T-cell (primary cell): ENCODE results near the gene FBXW4. TPM values are rescaled to one million over a fixed set of nuclear protein-coding genes. Genes with fewer than 3 reads are reported as not detected.
A peak's percentile ranks its signal among the peaks of the same experiment; 100 is the strongest.

Source experiments
- ATAC-seq, 4 experiments: fragments of 200-7000 bp in 3 of 4; fragments of 150-1000 bp in 1 of 4; cut with Tn5 transposase; replicated peaks in 1 of 4; 1 replicate in 3 of 4; 2 replicates in 1 of 4; pipeline ENCODE4 v1.10.0; 2021; ENCODE audit warnings: moderate library complexity in 3 of 4, mild to moderate bottlenecking in 2 of 4, moderate number of reproducible peaks in 1 of 4
- CTCF ChIA-PET, 2 donors: fragments of 300-600 bp; sonication (Branson Sonifier 250); formaldehyde crosslinking; loops; one replicate each; lab custom pipeline; 2022; ENCODE audit warnings: antibody characterized with exemption in 2 of 2; lab: Charles Lee
- POLR2A ChIA-PET, 2 donors: fragments of 300-600 bp; sonication (Branson Sonifier 250); formaldehyde crosslinking; loops; one replicate each; lab custom pipeline; 2022; ENCODE audit warnings: antibody characterized with exemption in 2 of 2; lab: Charles Lee
- DNase-seq, 35 experiments: peaks; one replicate each; pipeline versions ENCODE4 v3.0.0 to v3.0.0-alpha.2; 2013 to 2023
- H3K27ac ChIP-seq: one replicate; pipeline ENCODE4 v1.5.1; 2013; ENCODE audit warnings: low read length
- H3K27me3 ChIP-seq, 2 experiments: replicated peaks in 1 of 2; 1 replicate in 1 of 2; 2 replicates in 1 of 2; pipeline versions ENCODE4 v1.6.1 to v1.7.0; 2013; ENCODE audit warnings: low read length in 1 of 2, mixed read lengths in 1 of 2; ENCODE audit not compliant: control insufficient read depth in 2 of 2, insufficient read depth in 2 of 2; ENCODE audit errors: extremely low read depth in 1 of 2
- H3K36me3 ChIP-seq, 2 donors: 1 replicate in 1 of 2; 2 replicates in 1 of 2; pipeline versions ENCODE4 v1.6.1 to v1.7.0; 2013; ENCODE audit warnings: low read length in 1 of 2; ENCODE audit not compliant: control insufficient read depth in 2 of 2, insufficient read depth in 1 of 2; ENCODE audit errors: extremely low read depth in 1 of 2
- H3K4me1 ChIP-seq, 2 experiments: 1 replicate in 1 of 2; 2 replicates in 1 of 2; pipeline versions ENCODE4 v1.6.1 to v1.7.0; 2013; ENCODE audit warnings: low read length in 2 of 2, mixed read lengths in 1 of 2; ENCODE audit not compliant: insufficient read depth in 2 of 2, control insufficient read depth in 1 of 2; ENCODE audit errors: extremely low read depth in 1 of 2
- H3K4me3 ChIP-seq, 2 donors: 1 replicate in 1 of 2; 2 replicates in 1 of 2; pipeline versions ENCODE4 v1.5.1 to v1.7.0; 2013; ENCODE audit warnings: mild to moderate bottlenecking in 2 of 2, low read length in 1 of 2, moderate library complexity in 1 of 2; ENCODE audit not compliant: control insufficient read depth in 1 of 2; ENCODE audit errors: extremely low read depth in 1 of 2
- H3K9me3 ChIP-seq: 2 replicates; pipeline ENCODE4 v1.7.0; 2013
- H3K27ac Mint-ChIP-seq, 2 donors: one replicate each; pipeline ENCODE4 v1.8.0; 2020 to 2021; ENCODE audit warnings: mild to moderate bottlenecking in 2 of 2, mixed read lengths in 2 of 2
- H3K27me3 Mint-ChIP-seq, 2 donors: one replicate each; pipeline ENCODE4 v1.8.0; 2021 to 2022; ENCODE audit warnings: mixed read lengths in 2 of 2
- H3K36me3 Mint-ChIP-seq: one replicate; pipeline ENCODE4 v1.8.0; 2021; ENCODE audit warnings: mixed read lengths
- H3K4me1 Mint-ChIP-seq, 3 donors: one replicate each; pipeline ENCODE4 v1.8.0; 2020 to 2022; ENCODE audit warnings: mixed read lengths in 3 of 3, mild to moderate bottlenecking in 1 of 3
- H3K4me3 Mint-ChIP-seq, 3 donors: one replicate each; pipeline ENCODE4 v1.8.0; 2020 to 2022; ENCODE audit warnings: mild to moderate bottlenecking in 3 of 3, mixed read lengths in 3 of 3, moderate library complexity in 3 of 3
- H3K9me3 Mint-ChIP-seq, 3 donors: one replicate each; pipeline ENCODE4 v1.8.0; 2020 to 2022; ENCODE audit warnings: mixed read lengths in 3 of 3
- WGBS: methylation state at CpG from one replicate; pipeline ENCODE4 v1.1.5; 2013; ENCODE audit warnings: missing lambda C conversion rate; ENCODE audit not compliant: insufficient coverage; 5-methylcytosine and 5-hydroxymethylcytosine counted together
- total RNA-seq, 35 experiments: library from RNA in 6 of 35; stranded (reverse) in 6 of 35; fragments of 120-200 nt in 1 of 35; gene quantifications; one replicate each; pipeline versions ENCODE4 v1.2.1 to v1.2.4 and lab custom pipeline; 2013 to 2026

The FBXW4 gene
- total RNA-seq, 5 donors from 2014 or later (not counting 1 experiment from before 2014, with no cell fraction given), result 83.7 to 90.4 (median 86.9) TPM

DNA sequence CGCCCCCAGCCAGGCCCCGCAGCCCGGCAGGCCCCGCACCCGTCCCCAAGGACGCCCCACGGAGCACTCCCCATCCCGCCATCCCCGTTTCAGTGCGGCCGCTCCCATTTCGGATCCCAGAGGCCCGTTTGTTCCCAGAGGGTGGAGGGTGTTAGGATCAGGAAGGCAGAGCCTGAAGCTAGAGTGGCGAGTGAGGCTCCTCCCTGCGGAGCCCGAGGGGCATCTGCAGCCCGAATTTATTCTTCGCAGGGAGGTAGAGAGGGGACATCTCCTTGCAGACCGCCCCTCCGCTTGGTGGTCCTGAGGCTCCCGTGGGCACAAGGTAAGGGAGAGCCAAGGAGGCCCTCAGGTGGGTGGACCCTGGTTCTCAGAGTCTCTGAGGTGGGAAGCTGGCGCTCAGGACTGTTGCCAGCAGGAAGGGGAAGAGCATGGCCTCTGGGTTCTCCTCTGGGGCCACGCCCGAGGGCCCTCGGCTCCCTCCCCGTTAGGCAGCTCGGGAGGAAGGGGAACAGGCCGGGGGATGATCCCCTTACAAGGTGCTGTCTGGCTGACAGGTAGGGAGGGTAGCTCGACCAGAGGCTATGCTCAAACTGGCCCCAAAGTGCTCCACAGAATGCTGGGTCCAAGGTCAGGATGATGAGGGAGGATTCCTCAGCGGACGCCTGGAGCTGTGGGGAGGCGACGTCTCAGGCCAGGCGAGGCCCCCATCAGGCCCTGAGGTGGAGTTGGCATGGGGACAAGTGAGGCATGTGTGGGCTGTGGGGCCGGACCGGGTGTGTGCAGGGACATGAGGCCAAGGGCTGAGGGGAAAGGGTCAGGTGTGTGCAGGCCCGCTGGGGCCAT, 124.3 kb downstream of the FBXW4 start:
- CTCF ChIA-PET, result interaction anchor here (0.6 to 1.4 kb wide), 7 partner anchors 17 to 480 kb away, joined by 3 to 6 read pairs (median 4); partner anchors contain the start of genes DPCD (in 1 of the 2) and POLL (in 1 of the 2)
- H3K4me1 Mint-ChIP-seq, result peaks cover 7 to 17% (median 11%) of the 10 kb centered on the region in 3 donors
- peaks cover 33 to 38% of the 10 kb centered on the region in 2 donors for H3K27me3 Mint-ChIP-seq
- POLR2A ChIA-PET, result no interaction called here
- WGBS, result 29% methylated on average over 25 of the region's 37 CpGs
- Histone ChIP-seq H3K4me1 (peaks cover 7 to 27% of the 10 kb centered on the region in 2 experiments), H3K9me3 (no peaks in the 10 kb centered on the region), H3K27ac (no peak overlapping the region), H3K4me3 (peak overlapping the region; percentile 58 to 76), H3K36me3 (no peaks in the 10 kb centered on the region), H3K27me3 (peaks cover 9 to 48% of the 10 kb centered on the region in 2 experiments)
- peaks cover 0 to 2% (median 0%) of the 10 kb centered on the region in 3 donors for H3K9me3 Mint-ChIP-seq
- ATAC-seq (no peak), DNase-seq (no peak)
- H3K4me3 Mint-ChIP-seq, result peak overlapping the region in 2 of 3 donors; percentile 34 to 72
- no peak overlapping the region for H3K27ac Mint-ChIP-seq
- no peaks in the 10 kb centered on the region for H3K36me3 Mint-ChIP-seq

GRCh38 chr10:101569622-101570427, 125.1 kb downstream of the FBXW4 start:
- no peak overlapping the region for H3K27ac Mint-ChIP-seq
- peaks cover 41 to 45% of the 10 kb centered on the region in 2 donors for H3K27me3 Mint-ChIP-seq
- peaks cover 7 to 27% of the 10 kb centered on the region in 2 experiments for H3K4me1 ChIP-seq
- ChIA-PET POLR2A (no interaction called here), CTCF (interaction anchor here (0.6 to 0.8 kb wide), 4 partner anchors 18 to 479 kb away, joined by 3 to 5 read pairs (median 4); partner anchors contain the start of genes DPCD (in 1 of the 2) and POLL (in 1 of the 2))
- DNase-seq (peak; percentile 43 to 88 (median 72)), ATAC-seq (peak; percentile 83 to 91 (median 89))
- peaks cover 12 to 57% of the 10 kb centered on the region in 2 experiments for H3K27me3 ChIP-seq
- H3K4me1 Mint-ChIP-seq, result peaks cover 7 to 17% (median 11%) of the 10 kb centered on the region in 3 donors
- no peaks in the 10 kb centered on the region for H3K36me3 Mint-ChIP-seq
- H3K27ac ChIP-seq, result no peak overlapping the region
- H3K9me3 ChIP-seq, result no peaks in the 10 kb centered on the region
- 3% methylated on average over 42 of the region's 56 CpGs for WGBS
- peaks cover 0 to 2% (median 0%) of the 10 kb centered on the region in 3 donors for H3K9me3 Mint-ChIP-seq
- peak overlapping the region; percentile 72 to 73 (median 72) for H3K4me3 Mint-ChIP-seq
- peak overlapping the region; percentile 58 to 76 for H3K4me3 ChIP-seq
- H3K36me3 ChIP-seq, result no peaks in the 10 kb centered on the region

GRCh38 chr10:101569323-101569621, 125.7 kb downstream of the FBXW4 start:
- peaks cover 7 to 17% (median 11%) of the 10 kb centered on the region in 3 donors for H3K4me1 Mint-ChIP-seq
- DNase-seq (peak in 1 of 35 experiments; percentile 19), ATAC-seq (no peak)
- Histone ChIP-seq H3K4me1 (peaks cover 7 to 27% of the 10 kb centered on the region in 2 experiments), H3K9me3 (no peaks in the 10 kb centered on the region), H3K4me3 (no peak overlapping the region), H3K27me3 (peaks cover 12 to 62% of the 10 kb centered on the region in 2 experiments), H3K36me3 (no peaks in the 10 kb centered on the region), H3K27ac (no peak overlapping the region)
- H3K27ac Mint-ChIP-seq, result no peak overlapping the region
- no peaks in the 10 kb centered on the region for H3K36me3 Mint-ChIP-seq
- H3K4me3 Mint-ChIP-seq, result peak overlapping the region; percentile 25 to 72 (median 72)
- 19% methylated on average over 9 of the region's 11 CpGs for WGBS
- CTCF ChIA-PET, result interaction anchor here in 1 of 2 donors (0.8 kb wide), 1 partner anchor 288 kb away, joined by 3 read pairs; no protein-coding TSS in a partner anchor
- H3K9me3 Mint-ChIP-seq, result peaks cover 0 to 2% (median 0%) of the 10 kb centered on the region in 3 donors
- POLR2A ChIA-PET, result no interaction called here
- peaks cover 44 to 47% of the 10 kb centered on the region in 2 donors for H3K27me3 Mint-ChIP-seq

DNA sequence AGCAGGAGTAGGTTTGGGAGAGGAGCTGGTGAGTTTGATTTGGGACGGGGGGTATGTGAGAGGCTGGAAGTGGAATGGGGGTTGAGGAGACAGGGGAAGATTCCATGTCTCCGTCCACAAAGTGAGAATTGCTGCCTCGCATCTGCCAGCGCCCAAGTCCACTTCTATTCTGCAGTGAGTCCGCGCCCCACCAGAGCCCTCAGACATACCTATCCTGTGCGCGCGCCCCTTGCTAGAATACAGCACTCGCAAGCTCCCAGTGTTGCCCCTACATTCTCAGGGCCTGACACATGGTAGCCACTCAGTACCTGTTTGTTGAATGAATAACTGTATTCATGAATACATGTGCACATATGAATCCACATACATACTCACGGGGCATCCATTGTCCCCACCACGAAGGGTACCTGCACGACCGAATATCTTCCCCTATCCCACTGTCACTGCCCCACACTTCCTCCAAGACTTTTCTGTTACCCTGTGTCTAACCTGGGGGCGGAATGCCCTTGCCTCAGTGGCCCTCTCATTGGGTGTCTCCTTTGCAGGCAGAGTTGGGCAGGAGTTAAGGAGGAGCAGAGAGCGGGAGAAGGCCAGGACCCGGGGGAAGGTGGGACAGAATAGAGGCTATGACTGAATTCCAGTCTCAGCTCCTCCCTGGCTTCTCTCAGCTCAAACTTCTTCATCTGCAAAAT, 126.8 kb downstream of the FBXW4 start:
- Mint-ChIP-seq H3K9me3 (peaks cover 0 to 2% (median 0%) of the 10 kb centered on the region in 3 donors), H3K27ac (no peak overlapping the region), H3K4me3 (peak overlapping the region in 1 of 3 donors; percentile 72), H3K36me3 (no peaks in the 10 kb centered on the region), H3K27me3 (peaks cover 52 to 56% of the 10 kb centered on the region in 2 donors), H3K4me1 (peaks cover 7 to 17% (median 11%) of the 10 kb centered on the region in 3 donors)
- H3K4me3 ChIP-seq, result no peak overlapping the region
- ChIA-PET CTCF (interaction anchor here in 1 of 2 donors (0.6 to 0.7 kb wide), 2 partner anchors 8 to 349 kb away, joined by 3 read pairs; no protein-coding TSS in a partner anchor), POLR2A (interaction anchor here (0.6 to 0.7 kb wide), 2 partner anchors 469 to 787 kb away, joined by 3 read pairs; no protein-coding TSS in a partner anchor)
- peaks cover 7 to 27% of the 10 kb centered on the region in 2 experiments for H3K4me1 ChIP-seq
- 82% methylated on average over 6 of the region's 17 CpGs for WGBS
- H3K27me3 ChIP-seq, result peaks cover 12 to 71% of the 10 kb centered on the region in 2 experiments
- no peaks in the 10 kb centered on the region for H3K9me3 ChIP-seq
- DNase-seq, result peak in 1 of 35 experiments; percentile 16
- no peaks in the 10 kb centered on the region for H3K36me3 ChIP-seq
- no peak overlapping the region for H3K27ac ChIP-seq
- ATAC-seq, result no peak

GRCh38 chr10:101567165-101568006, 127.6 kb downstream of the FBXW4 start:
- H3K36me3 Mint-ChIP-seq, result no peaks in the 10 kb centered on the region
- WGBS, result 71% methylated on average over 5 of the region's 7 CpGs
- peaks cover 7 to 17% (median 11%) of the 10 kb centered on the region in 3 donors for H3K4me1 Mint-ChIP-seq
- ATAC-seq (no peak), DNase-seq (no peak)
- no peak overlapping the region for H3K4me3 Mint-ChIP-seq
- H3K36me3 ChIP-seq, result no peaks in the 10 kb centered on the region
- H3K27me3 Mint-ChIP-seq, result peaks cover 52 to 60% of the 10 kb centered on the region in 2 donors
- no peaks in the 10 kb centered on the region for H3K9me3 ChIP-seq
- H3K27ac Mint-ChIP-seq, result peak overlapping the region in 1 of 2 donors; percentile 1
- peaks cover 12 to 78% of the 10 kb centered on the region in 2 experiments for H3K27me3 ChIP-seq
- H3K9me3 Mint-ChIP-seq, result no peaks in the 10 kb centered on the region
- POLR2A ChIA-PET, result interaction anchor here in 1 of 2 donors (0.6 kb wide), 1 partner anchor 786 kb away, joined by 3 read pairs; no protein-coding TSS in a partner anchor
- no peak overlapping the region for H3K4me3 ChIP-seq
- H3K27ac ChIP-seq, result no peak overlapping the region
- CTCF ChIA-PET, result interaction anchor here in 1 of 2 donors (0.6 to 0.7 kb wide), 2 partner anchors 9 to 349 kb away, joined by 3 read pairs; no protein-coding TSS in a partner anchor
- H3K4me1 ChIP-seq, result peaks cover 7 to 27% of the 10 kb centered on the region in 2 experiments
